SU-DHL-6 (cell line): ENCODE measurements around the gene RASSF1.

Experiments
- H2AFZ ChIP-seq: fragments of 200-600 bp; sonication (generic); 2 replicates; pipeline ENCODE4 v1.6.1; 2014; ENCODE audit warnings: low read depth, mild to moderate bottlenecking, moderate library complexity, mixed read lengths, antibody characterized with exemption, low read length; ENCODE audit not compliant: severe bottlenecking
- H3F3A ChIP-seq: fragments of 200-600 bp; shearing (Covaris generic); 2 replicates; pipeline ENCODE4 v1.6.0; 2016; ENCODE audit warnings: antibody characterized with exemption, mild to moderate bottlenecking; ENCODE audit not compliant: insufficient read depth
- H3K27ac ChIP-seq: fragments of 200-600 bp; sonication (generic); 2 replicates; pipeline ENCODE4 v1.5.1; 2016; ENCODE audit warnings: low read depth, mild to moderate bottlenecking, low read length, moderate library complexity, mixed read lengths
- H3K27me3 ChIP-seq: fragments of 200-600 bp; sonication (generic), shearing (Covaris generic); 2 replicates; pipeline ENCODE4 v1.6.0; 2014; ENCODE audit warnings: mild to moderate bottlenecking, low read length
- H3K36me3 ChIP-seq: fragments of 200-600 bp; sonication (generic); 2 replicates; pipeline ENCODE4 v1.6.1; 2014; ENCODE audit warnings: mild to moderate bottlenecking, low read length, mixed read lengths
- H3K4me2 ChIP-seq: fragments of 300-600, 200-600 bp; shearing (Covaris generic), sonication (generic); 2 replicates; pipeline ENCODE4 v1.6.0; 2014; ENCODE audit warnings: low read length, low read depth, mild to moderate bottlenecking; ENCODE audit not compliant: poor library complexity, severe bottlenecking
- H3K4me3 ChIP-seq: fragments of 200-600 bp; sonication (generic); 2 replicates; pipeline ENCODE4 v1.5.1; 2014; ENCODE audit warnings: antibody characterized with exemption, low read length, mild to moderate bottlenecking, mixed read lengths; ENCODE audit not compliant: insufficient read depth, poor library complexity, severe bottlenecking
- H3K79me2 ChIP-seq: fragments of 200-600 bp; sonication (generic); 2 replicates; pipeline ENCODE4 v1.6.1; 2014; ENCODE audit warnings: mild to moderate bottlenecking, low read length, moderate library complexity; ENCODE audit not compliant: insufficient read depth
- H3K9ac ChIP-seq: fragments of 200-600 bp; sonication (generic); 2 replicates; pipeline ENCODE4 v1.7.0; 2014; ENCODE audit warnings: mild to moderate bottlenecking, low read length
- H3K9me2 ChIP-seq: fragments of 200-600 bp; sonication (generic); replicated peaks from 2 replicates; pipeline ENCODE4 v1.6.1; 2014; ENCODE audit warnings: low read length; ENCODE audit not compliant: insufficient read depth
- H3K9me3 ChIP-seq: fragments of 200-600 bp; sonication (generic); 2 replicates; pipeline ENCODE4 v1.6.1; 2014; ENCODE audit warnings: low read length, mixed read lengths; ENCODE audit not compliant: insufficient read depth
- H4K20me1 ChIP-seq: fragments of 200-600 bp; sonication (generic); 2 replicates; pipeline ENCODE4 v1.6.1; 2014; ENCODE audit warnings: low read depth, mild to moderate bottlenecking, antibody characterized with exemption, low read length, moderate library complexity, mixed read lengths
- EZH2phosphoT487 ChIP-seq: fragments of 200-600 bp; sonication (generic), shearing (Covaris generic); conservative IDR thresholded peaks from 2 replicates; pipeline ENCODE4 v1.6.1; 2018; ENCODE audit warnings: mild to moderate bottlenecking, antibody characterized with exemption, low read length, moderate library complexity, mixed read lengths
- TF ChIP-seq, protein P1 (sequence below): fragments of 200-600 bp; sonication (generic); IDR thresholded peaks from one replicate; pipeline ENCODE4 v1.5.1; 2017; ENCODE audit warnings: antibody characterized with exemption, mild to moderate bottlenecking, low read length, moderate library complexity; ENCODE audit not compliant: insufficient read depth, poor library complexity, severe bottlenecking

The RASSF1 gene

DNA sequence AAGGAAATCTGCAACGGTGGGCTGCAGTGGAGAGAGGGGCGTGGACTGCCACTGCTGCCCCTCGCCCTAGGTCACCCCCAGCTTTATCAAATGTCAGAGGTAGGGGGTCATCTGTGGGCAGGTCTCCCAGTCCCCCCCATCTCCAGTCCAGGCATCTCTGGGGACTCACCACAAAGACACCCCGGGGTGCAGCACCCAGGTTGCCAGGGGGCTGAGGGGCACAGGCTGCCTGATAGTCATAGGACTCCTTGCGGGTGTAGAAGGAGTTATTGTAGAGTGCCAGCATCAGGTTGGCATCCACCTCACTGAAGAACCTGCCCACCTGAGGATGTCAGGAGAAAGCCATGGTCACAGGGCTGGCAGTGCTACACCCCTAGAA, 25.2 kb upstream of the RASSF1 start:
- no peaks in the 10 kb centered on the region for H3K27me3 ChIP-seq
- H3K9me3 ChIP-seq, result no peaks in the 10 kb centered on the region
- H3K9me2 ChIP-seq, result no peaks in the 10 kb centered on the region
- no peak overlapping the region for H2AFZ ChIP-seq
- H3K4me3 ChIP-seq, result peak overlapping the region; percentile 49
- H3K4me2 ChIP-seq, result peak overlapping the region; percentile 73
- H3K27ac ChIP-seq, result no peak overlapping the region
- no peaks in the 10 kb centered on the region for H3F3A ChIP-seq
- H3K79me2 ChIP-seq, result no peaks in the 10 kb centered on the region
- TF ChIP-seq, protein P1, sequence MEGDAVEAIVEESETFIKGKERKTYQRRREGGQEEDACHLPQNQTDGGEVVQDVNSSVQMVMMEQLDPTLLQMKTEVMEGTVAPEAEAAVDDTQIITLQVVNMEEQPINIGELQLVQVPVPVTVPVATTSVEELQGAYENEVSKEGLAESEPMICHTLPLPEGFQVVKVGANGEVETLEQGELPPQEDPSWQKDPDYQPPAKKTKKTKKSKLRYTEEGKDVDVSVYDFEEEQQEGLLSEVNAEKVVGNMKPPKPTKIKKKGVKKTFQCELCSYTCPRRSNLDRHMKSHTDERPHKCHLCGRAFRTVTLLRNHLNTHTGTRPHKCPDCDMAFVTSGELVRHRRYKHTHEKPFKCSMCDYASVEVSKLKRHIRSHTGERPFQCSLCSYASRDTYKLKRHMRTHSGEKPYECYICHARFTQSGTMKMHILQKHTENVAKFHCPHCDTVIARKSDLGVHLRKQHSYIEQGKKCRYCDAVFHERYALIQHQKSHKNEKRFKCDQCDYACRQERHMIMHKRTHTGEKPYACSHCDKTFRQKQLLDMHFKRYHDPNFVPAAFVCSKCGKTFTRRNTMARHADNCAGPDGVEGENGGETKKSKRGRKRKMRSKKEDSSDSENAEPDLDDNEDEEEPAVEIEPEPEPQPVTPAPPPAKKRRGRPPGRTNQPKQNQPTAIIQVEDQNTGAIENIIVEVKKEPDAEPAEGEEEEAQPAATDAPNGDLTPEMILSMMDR, result no peak
- no peak for TF ChIP-seq EZH2phosphoT487
- H4K20me1 ChIP-seq, result no peaks in the 10 kb centered on the region
- H3K36me3 ChIP-seq, result no peaks in the 10 kb centered on the region
- peak overlapping the region; percentile 52; the same call in 1 of the 2 replicates for H3K9ac ChIP-seq

DNA sequence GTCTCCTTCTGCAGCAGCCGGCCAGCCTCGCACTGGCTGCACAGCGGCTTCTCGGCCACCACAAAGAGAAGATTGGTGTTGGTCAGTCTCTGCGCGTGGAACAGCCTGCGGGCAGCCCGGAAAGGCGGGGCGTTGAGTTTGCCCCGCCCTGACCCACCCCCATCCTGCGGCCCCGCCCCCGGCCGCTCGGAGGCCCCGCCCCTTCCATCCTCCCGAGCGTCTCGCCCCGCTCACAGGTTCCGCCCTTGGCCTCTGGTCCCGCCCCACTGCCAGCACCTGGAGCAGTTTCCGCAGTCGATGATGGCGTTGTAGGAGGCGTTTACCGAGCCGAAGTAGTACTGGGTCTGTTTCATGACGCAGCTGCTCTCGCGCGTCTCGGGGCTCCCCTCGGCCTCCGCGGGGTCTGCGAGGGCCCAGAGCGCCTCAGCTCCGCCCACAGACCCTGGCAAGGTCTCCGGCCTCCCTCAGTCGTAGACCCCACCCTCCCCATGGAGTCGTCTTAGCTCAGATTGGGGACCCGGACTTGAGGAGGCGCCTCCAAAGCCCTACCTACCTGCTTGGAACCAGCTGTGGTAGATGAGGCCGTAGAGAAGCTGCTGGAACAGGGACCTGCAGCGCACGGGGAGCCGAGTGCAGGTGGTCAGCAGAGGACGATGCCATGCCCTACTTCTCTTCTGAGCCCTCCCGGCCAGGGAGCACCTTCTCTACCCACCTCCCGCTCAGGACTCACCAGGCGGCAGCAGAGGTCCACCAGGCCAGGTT, 24.6 kb upstream of the RASSF1 start:
- H3K9me2 ChIP-seq, result no peaks in the 10 kb centered on the region
- H3K27me3 ChIP-seq, result no peaks in the 10 kb centered on the region
- H3K36me3 ChIP-seq, result no peaks in the 10 kb centered on the region
- peak overlapping the region; percentile 73 for H3K4me2 ChIP-seq
- peak overlapping the region; percentile 49 for H3K4me3 ChIP-seq
- peak overlapping the region; percentile 52 for H3K9ac ChIP-seq
- peak overlapping the region; percentile 91 for H2AFZ ChIP-seq
- no peak for TF ChIP-seq EZH2phosphoT487
- TF ChIP-seq, protein P1, result no peak
- no peaks in the 10 kb centered on the region for H3K9me3 ChIP-seq
- H3K79me2 ChIP-seq, result no peaks in the 10 kb centered on the region
- H3F3A ChIP-seq, result no peaks in the 10 kb centered on the region
- no peaks in the 10 kb centered on the region for H4K20me1 ChIP-seq
- H3K27ac ChIP-seq, result no peak overlapping the region

DNA sequence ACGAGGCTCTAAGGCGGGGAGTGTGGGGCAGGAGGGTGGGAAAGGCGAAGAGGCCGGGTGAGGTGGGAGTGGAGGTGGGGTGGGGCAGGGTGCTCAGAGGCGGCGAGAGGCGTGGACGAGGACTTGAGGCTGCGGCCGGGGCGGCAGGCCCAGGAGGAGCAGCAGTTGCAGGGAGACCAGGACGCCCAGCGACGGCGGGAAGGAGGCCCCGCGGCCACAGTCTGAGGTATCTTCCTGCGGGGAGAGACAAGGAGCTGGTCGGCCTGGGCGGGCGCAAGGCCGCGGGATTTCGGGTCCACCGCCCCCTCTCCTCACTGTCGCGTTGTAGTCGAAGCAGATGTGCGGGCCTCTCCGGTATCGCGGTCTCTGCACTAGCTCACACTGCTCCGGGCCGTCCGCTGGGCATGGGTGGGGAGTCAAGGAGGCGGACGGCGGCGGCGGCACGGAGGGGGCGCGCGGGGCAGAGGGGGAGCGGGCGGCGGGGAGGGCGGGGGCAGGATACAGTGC, 24.0 kb upstream of the RASSF1 start:
- H3K4me2 ChIP-seq, result no peak overlapping the region
- H3K79me2 ChIP-seq, result no peaks in the 10 kb centered on the region
- H3K9me3 ChIP-seq, result no peaks in the 10 kb centered on the region
- TF ChIP-seq, protein P1, result no peak
- no peak for TF ChIP-seq EZH2phosphoT487
- no peaks in the 10 kb centered on the region for H3F3A ChIP-seq
- H3K27me3 ChIP-seq, result no peaks in the 10 kb centered on the region
- no peaks in the 10 kb centered on the region for H4K20me1 ChIP-seq
- no peak overlapping the region for H2AFZ ChIP-seq
- no peak overlapping the region for H3K27ac ChIP-seq
- H3K4me3 ChIP-seq, result no peak overlapping the region
- H3K9me2 ChIP-seq, result no peaks in the 10 kb centered on the region
- H3K36me3 ChIP-seq, result no peaks in the 10 kb centered on the region
- H3K9ac ChIP-seq, result no peak overlapping the region
